AG20443 (cell line): Measurements from ENCODE around the gene VASN.
A peak's percentile ranks its signal among the peaks of the same experiment; 100 is the strongest.
"Not testable (repeated sequence)": the region's sequence is repeated elsewhere in the genome, so short reads cannot be mapped to it uniquely, and the experiment has no call there.

Source experiments
- DNase-seq: peaks from one replicate; pipeline ENCODE4 v3.0.0; 2012; ENCODE audit warnings: low spot score, mixed read lengths

The VASN gene

GRCh38 chr16:4337540-4338088, 34.0 kb upstream of the VASN start:
- no peak for DNase-seq

GRCh38 chr16:4338125-4338582, 33.5 kb upstream of the VASN start:
- no peak for DNase-seq

- DNase-seq: no peak
These were observed 32.8 kb upstream of the VASN start for GRCh38 chr16:4338712-4339299.

- DNase-seq: no peak
These were observed 32.2 kb upstream of the VASN start for GRCh38 chr16:4339455-4339854.

- DNase-seq: no peak
These were observed 31.7 kb upstream of the VASN start for GRCh38 chr16:4339909-4340308.

GRCh38 chr16:4340443-4340842, 31.2 kb upstream of the VASN start:
- no peak for DNase-seq

GRCh38 chr16:4341250-4341649, 30.4 kb upstream of the VASN start:
- no peak for DNase-seq

- no peak for DNase-seq
These were observed 28.5 kb upstream of the VASN start for GRCh38 chr16:4342866-4343744.

- DNase-seq: not testable (repeated sequence)
These were observed 27.2 kb upstream of the VASN start for GRCh38 chr16:4344300-4344982.

- no peak for DNase-seq
These were observed 26.4 kb upstream of the VASN start for GRCh38 chr16:4344983-4345835.

GRCh38 chr16:4345836-4346781, 25.5 kb upstream of the VASN start:
- no peak for DNase-seq

- DNase-seq: no peak
These were observed 24.6 kb upstream of the VASN start for GRCh38 chr16:4347010-4347409.

GRCh38 chr16:4347765-4348509, 23.7 kb upstream of the VASN start:
- DNase-seq: no peak

- DNase-seq: no peak
These were observed 22.3 kb upstream of the VASN start for GRCh38 chr16:4349332-4349731.

- DNase-seq: no peak
These were observed 21.3 kb upstream of the VASN start for GRCh38 chr16:4350365-4350786.

GRCh38 chr16:4350787-4351659, 20.6 kb upstream of the VASN start, which contains the start of gene PAM16:
PAM16 (minus strand) TSS chr16:4351321; CDS start chr16:4351234, 87 bp downstream.
- peak; percentile 97 for DNase-seq

- DNase-seq: no peak
These were observed 19.8 kb upstream of the VASN start for GRCh38 chr16:4351880-4352279.

- no peak for DNase-seq
These were observed 18.8 kb upstream of the VASN start for GRCh38 chr16:4352843-4353242.

GRCh38 chr16:4353675-4354074, 18.0 kb upstream of the VASN start:
- DNase-seq: no peak
